ENCODE results near the gene ALDH5A1. TPM values are rescaled to one million over a fixed set of nuclear protein-coding genes. Genes with fewer than 3 reads are reported as not detected.

The ALDH5A1 gene
- total RNA-seq (1 to 10 TPM; 3.8 to 9.2 (median 6.1) TPM), polyA plus RNA-seq (1 to 10 TPM; 2.1 to 5.9 TPM)

- intact Hi-C loops (cut with DNase I), result no loop called here
- no peaks in the 10 kb centered on the region for H3K36me3 ChIP-seq
- H3K27ac ChIP-seq, result peak within 1 kb of the TSS; percentile 52 to 87 (median 74)
- DNase-seq (peak; percentile 63 to 87 (median 72)), FAIRE-seq (no peak), ATAC-seq (peak; percentile 87 to 91 (median 89))
- TF ChIP-seq, protein P1, sequence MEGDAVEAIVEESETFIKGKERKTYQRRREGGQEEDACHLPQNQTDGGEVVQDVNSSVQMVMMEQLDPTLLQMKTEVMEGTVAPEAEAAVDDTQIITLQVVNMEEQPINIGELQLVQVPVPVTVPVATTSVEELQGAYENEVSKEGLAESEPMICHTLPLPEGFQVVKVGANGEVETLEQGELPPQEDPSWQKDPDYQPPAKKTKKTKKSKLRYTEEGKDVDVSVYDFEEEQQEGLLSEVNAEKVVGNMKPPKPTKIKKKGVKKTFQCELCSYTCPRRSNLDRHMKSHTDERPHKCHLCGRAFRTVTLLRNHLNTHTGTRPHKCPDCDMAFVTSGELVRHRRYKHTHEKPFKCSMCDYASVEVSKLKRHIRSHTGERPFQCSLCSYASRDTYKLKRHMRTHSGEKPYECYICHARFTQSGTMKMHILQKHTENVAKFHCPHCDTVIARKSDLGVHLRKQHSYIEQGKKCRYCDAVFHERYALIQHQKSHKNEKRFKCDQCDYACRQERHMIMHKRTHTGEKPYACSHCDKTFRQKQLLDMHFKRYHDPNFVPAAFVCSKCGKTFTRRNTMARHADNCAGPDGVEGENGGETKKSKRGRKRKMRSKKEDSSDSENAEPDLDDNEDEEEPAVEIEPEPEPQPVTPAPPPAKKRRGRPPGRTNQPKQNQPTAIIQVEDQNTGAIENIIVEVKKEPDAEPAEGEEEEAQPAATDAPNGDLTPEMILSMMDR (IDR thresholded peaks at IDR 0.05), result no peak
- no peaks in the 10 kb centered on the region for H3K27me3 ChIP-seq
- 0% methylated on average over 68 to 93 of the region's 93 CpGs for WGBS, 2 donors
- H3K4me3 ChIP-seq, result peak within 1 kb of the TSS; percentile 36 to 74 (median 56)
- peaks cover 0 to 9% (median 0%) of the 10 kb centered on the region in 3 donors for H3K4me1 ChIP-seq
- H3K9me3 ChIP-seq, result no peaks in the 10 kb centered on the region
These were observed at the start of gene ALDH5A1 for GRCh38 chr6:24494821-24495795. Gene ALDH5A1 (plus strand): TSS chr6:24494969. CDS start chr6:24494997, 28 bp downstream.

- Histone ChIP-seq H3K9me3 (no peaks in the 10 kb centered on the region), H3K36me3 (no peaks in the 10 kb centered on the region), H3K4me1 (no peaks in the 10 kb centered on the region), H3K27ac (no peak overlapping the region), H3K27me3 (no peaks in the 10 kb centered on the region), H3K4me3 (no peak overlapping the region)
- 66 to 67% methylated on average over 4 of the region's 4 CpGs for WGBS, 2 donors
- intact Hi-C loops (cut with DNase I), result no loop called here
- ATAC-seq (no peak), DNase-seq (no peak), FAIRE-seq (no peak)
- TF ChIP-seq, protein P1 (IDR thresholded peaks at IDR 0.05), result no peak
These were observed 49.1 kb upstream of the ALDH5A1 start for GRCh38 chr6:24445704-24446103.

DNA sequence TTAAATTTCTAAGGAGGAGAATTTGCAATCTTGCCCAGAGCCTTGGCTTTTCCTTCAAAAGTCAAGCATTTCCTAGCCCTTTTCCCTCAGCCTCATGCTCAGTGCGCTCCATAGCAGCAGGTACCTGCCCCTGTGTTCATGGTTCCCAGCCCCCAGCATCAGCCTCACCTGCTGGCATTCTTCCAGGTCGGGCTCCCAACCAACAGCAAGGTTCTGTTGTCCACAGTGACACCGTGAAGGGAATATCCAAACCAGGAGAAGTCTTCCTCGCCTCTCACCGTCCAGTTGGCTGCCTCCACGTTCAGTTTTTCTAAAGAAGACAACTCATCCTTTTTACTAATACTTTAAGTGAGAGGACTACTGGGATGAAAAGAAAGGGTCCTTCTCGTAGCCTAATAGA lies 48.1 kb upstream of the ALDH5A1 start:
- Histone ChIP-seq H3K9me3 (no peaks in the 10 kb centered on the region), H3K27ac (no peak overlapping the region), H3K4me1 (no peaks in the 10 kb centered on the region), H3K36me3 (no peaks in the 10 kb centered on the region), H3K27me3 (no peaks in the 10 kb centered on the region), H3K4me3 (no peak overlapping the region)
- ATAC-seq (no peak), DNase-seq (peak in 1 of 6 donors; percentile 23), FAIRE-seq (no peak)
- intact Hi-C loops (cut with DNase I), result no loop called here
- WGBS, 2 donors, result 81 to 83% methylated on average over 7 of the region's 7 CpGs
- TF ChIP-seq, protein P1 (IDR thresholded peaks at IDR 0.05), result no peak

GRCh38 chr6:24448396-24448795 lies 46.4 kb upstream of the ALDH5A1 start:
- H3K27me3 ChIP-seq, result no peaks in the 10 kb centered on the region
- no peak for FAIRE-seq
- ATAC-seq, result no peak
- H3K4me3 ChIP-seq, result no peak overlapping the region
- no peaks in the 10 kb centered on the region for H3K4me1 ChIP-seq
- 61 to 66% methylated on average over 4 of the region's 4 CpGs for WGBS, 2 donors
- H3K27ac ChIP-seq, result no peak overlapping the region
- no peaks in the 10 kb centered on the region for H3K9me3 ChIP-seq
- TF ChIP-seq, protein P1 (IDR thresholded peaks at IDR 0.05), result no peak
- no peak for DNase-seq
- intact Hi-C loops (cut with DNase I), result no loop called here
- no peaks in the 10 kb centered on the region for H3K36me3 ChIP-seq

Data from pancreas (tissue), 10 donors.